GM19023 (cell line): ENCODE results near the gene PVALB.

ENCODE experiments used
- ATAC-seq: cut with Tn5 transposase; IDR thresholded peaks from one replicate; pipeline ENCODE4 v1.9.1; 2021; ENCODE audit warnings: mild to moderate bottlenecking, moderate library complexity; ENCODE audit not compliant: unreplicated experiment

PVALB gene

GRCh38 chr22:36846949-36847348 lies 30.1 kb upstream of the PVALB start:
- no peak for ATAC-seq

- no peak for ATAC-seq
These were observed 29.4 kb upstream of the PVALB start for GRCh38 chr22:36846271-36846670.

GRCh38 chr22:36840106-36840505 lies 23.3 kb upstream of the PVALB start:
- no peak for ATAC-seq

GRCh38 chr22:36839356-36840073 lies 22.7 kb upstream of the PVALB start:
- no peak for ATAC-seq

- ATAC-seq: no peak
These were observed 21.5 kb upstream of the PVALB start for GRCh38 chr22:36838119-36839030.

GRCh38 chr22:36835903-36836302 lies 19.1 kb upstream of the PVALB start:
- ATAC-seq: no peak

GRCh38 chr22:36833073-36833472 lies 16.2 kb upstream of the PVALB start:
- no peak for ATAC-seq

- ATAC-seq: no peak
These were observed 14.9 kb upstream of the PVALB start for GRCh38 chr22:36831717-36832116.

- no peak for ATAC-seq
These were observed 14.4 kb upstream of the PVALB start for GRCh38 chr22:36831206-36831605.

- ATAC-seq: no peak
These were observed 13.8 kb upstream of the PVALB start for GRCh38 chr22:36830601-36831000.

GRCh38 chr22:36829370-36830002 lies 12.7 kb upstream of the PVALB start:
- no peak for ATAC-seq

GRCh38 chr22:36828815-36829214 lies 12.0 kb upstream of the PVALB start:
- ATAC-seq: no peak

GRCh38 chr22:36826262-36826661 lies 9.4 kb upstream of the PVALB start:
- no peak for ATAC-seq

GRCh38 chr22:36824655-36825054 lies 7.8 kb upstream of the PVALB start:
- no peak for ATAC-seq

- no peak for ATAC-seq
These were observed 6.5 kb upstream of the PVALB start for GRCh38 chr22:36823186-36823839.

GRCh38 chr22:36822581-36822980 lies 5.7 kb upstream of the PVALB start:
- ATAC-seq: no peak

GRCh38 chr22:36819112-36819511 lies 2.3 kb upstream of the PVALB start:
- ATAC-seq: no peak

GRCh38 chr22:36818010-36818642 lies 1.3 kb upstream of the PVALB start:
- no peak for ATAC-seq

GRCh38 chr22:36817525-36817848 lies 652 bp upstream of the PVALB start:
- no peak for ATAC-seq

GRCh38 chr22:36816339-36816635 lies 548 bp downstream of the PVALB start:
- ATAC-seq: no peak
